ENCODE data around the gene RPS5. TPM values are rescaled to one million over a fixed set of nuclear protein-coding genes. Genes with fewer than 3 reads are reported as not detected.

Gene RPS5
- total RNA-seq: 1,695 and 1,835 TPM in 2 replicates

DNA sequence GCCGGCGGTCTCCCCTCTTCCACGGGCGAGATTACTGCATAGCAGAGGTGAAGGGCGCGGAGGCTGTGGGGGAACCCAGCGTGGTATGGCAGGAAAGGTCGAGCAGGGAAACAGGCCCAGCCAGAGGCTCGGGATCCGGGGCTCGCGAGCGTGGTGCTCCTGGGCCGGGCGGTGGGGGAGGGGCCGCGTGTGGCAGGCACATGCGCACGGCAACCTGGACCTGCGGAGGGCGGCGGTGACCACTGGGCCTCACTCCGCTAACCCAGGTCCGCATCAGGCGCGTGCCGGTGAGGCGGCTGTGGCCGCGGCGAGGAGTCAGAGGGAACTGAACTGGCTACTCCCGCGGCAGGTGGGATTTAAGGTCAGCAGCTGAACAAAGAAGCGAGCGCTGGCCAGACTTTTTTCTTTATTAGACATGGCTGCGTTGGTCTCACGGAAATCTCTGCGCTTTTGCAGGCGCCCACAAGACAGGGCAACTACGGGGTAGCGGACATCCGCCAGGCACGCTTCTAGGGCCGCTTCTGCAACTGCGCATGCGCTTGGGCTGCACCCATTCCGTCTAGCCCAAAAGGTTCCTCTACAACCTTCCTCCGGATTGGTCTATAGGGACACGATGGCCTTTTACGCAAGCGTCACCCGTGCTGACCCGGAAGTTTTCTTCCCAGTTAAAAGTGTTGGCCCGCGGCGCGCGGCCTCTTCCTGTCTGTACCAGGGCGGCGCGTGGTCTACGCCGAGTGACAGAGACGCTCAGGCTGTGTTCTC lies at the start of gene RPS5:
Gene RPS5 (plus strand): TSS at position 694 of the 762 bp plus-strand sequence. CDS start 869 bp downstream, outside the sequence.

DNA sequence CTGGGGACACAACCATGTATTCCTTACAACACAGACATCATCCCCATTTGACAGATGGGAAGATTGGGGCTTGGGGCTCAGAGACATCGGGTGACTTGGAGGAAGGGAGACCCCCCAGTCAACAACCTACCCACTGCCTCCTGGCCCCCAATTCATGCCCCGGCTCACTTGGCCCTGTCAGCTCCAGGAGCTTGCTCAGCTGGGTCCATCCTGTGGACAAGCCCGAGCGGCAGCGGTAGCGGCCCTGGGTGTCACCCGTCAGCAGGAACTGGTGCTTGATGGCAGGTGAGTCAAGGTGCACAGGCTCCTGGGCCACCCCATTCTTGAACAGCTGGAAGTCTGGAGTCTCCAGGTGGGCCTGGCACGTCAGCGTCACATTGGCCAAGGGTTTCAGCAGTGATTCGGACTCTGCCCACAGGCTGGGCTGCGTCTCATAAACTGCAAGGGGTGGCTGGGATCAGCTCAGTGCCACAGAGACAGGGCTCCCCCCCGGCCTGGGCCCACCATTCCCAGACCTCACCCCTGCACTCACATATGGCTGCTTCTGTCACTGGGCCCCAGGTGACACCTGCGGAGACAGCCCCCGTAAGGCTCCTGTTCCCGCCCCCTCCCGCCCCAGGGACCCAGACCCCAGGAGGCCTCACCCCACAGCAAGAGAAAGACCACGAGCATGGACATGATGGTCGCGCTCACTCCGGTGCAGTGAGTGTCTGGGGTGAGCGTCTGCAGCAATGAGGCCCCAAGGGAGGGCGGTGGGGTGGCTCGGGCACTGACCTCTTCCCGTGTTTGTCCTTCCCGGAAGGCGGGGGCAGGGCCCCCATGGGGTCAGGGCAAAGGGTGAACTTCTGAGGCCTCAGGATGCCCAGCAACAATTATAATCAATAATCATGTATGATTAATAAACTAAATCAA lies 34.1 kb upstream of the RPS5 start, which contains the start of gene A1BG:
Gene A1BG (minus strand): TSS at position 733 of the 912 bp plus-strand sequence. CDS start 55 bp downstream, at position 678.

DNA sequence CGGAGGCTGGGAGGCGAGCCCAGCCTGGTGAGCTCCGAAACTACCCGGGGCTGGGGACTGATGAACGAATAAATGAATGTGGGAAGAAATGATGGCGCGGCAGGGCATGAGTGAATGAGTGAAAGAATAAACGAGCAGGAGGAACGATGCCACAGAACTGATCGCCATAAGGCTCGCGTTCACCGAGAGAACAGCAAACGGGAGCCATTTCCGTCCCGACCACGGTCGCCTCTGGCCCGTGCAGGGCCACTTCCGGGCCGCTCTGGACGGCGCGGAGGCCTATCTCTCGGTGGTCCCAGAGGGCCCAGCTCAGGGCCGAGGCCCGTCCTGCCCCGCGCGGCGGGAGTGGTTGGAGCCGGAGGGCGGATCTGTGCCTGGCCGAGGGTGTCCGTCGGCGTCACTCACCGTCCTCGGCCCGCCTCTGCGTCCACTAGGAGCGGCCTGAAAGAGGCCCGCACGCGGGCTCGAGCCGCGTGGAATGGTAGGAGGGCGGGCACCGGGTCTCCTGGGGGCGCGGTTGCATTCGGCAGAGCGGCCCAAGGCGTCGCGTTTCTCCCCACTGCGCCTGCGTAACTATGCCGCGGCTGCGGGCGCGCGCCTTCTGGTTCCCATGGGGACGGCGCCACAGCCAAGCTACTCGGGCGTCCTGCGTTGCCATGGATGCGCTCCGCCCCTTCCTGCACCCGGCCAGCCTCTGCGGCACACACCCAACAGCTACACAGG lies 24.6 kb upstream of the RPS5 start, which contains the start of gene ZNF497:
Gene ZNF497 (minus strand): TSS at position 480 of the 723 bp plus-strand sequence. CDS start 5,116 bp downstream, outside the sequence.

DNA sequence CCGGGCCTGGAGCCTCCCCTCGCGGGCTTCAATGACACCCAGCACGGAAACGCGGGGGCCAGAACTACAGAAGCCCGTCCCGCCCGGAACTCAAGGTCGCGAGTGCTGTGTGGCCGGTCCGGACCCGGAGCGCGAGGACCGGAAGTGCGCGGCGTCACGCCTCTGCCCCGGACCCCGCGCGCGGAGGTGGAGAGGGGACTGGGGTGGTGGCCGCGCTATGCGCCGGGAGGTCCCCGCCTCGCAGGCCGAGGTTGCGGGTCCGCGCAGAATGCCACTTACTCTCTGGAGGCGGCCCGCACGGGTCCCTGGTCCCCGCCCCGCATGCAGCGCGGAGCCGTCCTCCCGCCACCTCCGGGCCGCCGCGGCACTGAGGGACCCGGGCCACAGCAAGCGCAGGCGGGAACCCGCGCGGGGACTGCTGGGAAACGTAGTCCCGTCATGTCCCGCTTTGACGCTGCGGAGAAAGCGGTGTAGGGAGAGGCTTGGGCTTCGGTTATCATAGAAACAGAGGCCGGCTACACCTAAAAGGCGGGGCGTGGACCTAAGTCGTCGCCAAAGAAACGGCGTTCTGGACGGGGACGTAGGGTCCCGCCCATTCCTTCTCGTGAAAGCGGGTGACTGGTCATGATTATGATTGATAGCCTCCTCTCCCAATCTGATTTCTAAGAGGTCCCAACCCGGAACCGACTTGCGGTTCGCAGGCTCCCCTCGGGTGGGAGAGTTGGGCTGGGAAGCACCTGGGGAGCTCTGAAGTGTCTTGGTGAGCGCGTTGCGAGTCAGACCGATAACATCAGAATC lies 6.2 kb upstream of the RPS5 start, which contains the start of gene ZNF837:
Gene ZNF837 (minus strand): TSS at position 369 of the 798 bp plus-strand sequence. CDS start 11,698 bp downstream, outside the sequence.

DNA sequence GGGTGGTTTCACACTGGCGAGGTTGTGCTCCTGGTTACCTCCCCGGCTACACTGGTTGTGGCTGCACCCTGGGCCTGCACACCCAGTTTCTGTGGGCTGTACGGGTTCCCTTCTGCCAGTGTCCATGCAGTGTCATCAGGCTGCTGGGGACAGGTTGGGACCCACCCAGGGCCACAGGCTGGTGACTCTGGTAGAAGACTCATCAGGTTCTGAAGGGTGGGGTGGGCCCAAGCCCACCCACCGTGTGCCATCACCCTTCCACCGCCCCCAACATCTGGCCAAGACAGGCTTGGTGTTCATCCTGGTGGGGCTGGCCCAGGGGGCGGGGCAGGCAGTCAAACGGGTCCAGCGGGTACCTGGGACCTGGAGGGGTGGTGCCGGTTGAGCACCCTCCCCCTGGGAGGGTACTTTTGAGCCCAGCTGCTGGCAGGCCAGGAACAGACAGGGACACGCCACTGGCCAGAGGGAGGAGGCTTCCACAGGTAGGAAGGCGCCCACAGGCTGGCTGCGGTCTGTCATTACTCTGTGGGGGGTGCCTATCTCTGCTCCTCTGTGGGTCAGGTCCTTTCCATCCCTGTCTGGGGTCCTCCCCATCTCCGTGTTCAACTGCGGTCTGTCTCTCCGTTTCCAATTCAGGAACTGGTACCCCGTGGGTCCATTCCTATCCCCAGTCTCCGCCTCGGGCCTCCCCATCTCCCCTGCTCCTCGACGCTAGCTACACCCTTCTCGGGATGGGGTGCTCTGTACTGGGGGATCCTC lies 8.3 kb downstream of the RPS5 start, which contains the start of gene RNF225:
Gene RNF225 (plus strand): TSS at position 437 of the 759 bp plus-strand sequence. CDS start 434 bp downstream, outside the sequence.

DNA sequence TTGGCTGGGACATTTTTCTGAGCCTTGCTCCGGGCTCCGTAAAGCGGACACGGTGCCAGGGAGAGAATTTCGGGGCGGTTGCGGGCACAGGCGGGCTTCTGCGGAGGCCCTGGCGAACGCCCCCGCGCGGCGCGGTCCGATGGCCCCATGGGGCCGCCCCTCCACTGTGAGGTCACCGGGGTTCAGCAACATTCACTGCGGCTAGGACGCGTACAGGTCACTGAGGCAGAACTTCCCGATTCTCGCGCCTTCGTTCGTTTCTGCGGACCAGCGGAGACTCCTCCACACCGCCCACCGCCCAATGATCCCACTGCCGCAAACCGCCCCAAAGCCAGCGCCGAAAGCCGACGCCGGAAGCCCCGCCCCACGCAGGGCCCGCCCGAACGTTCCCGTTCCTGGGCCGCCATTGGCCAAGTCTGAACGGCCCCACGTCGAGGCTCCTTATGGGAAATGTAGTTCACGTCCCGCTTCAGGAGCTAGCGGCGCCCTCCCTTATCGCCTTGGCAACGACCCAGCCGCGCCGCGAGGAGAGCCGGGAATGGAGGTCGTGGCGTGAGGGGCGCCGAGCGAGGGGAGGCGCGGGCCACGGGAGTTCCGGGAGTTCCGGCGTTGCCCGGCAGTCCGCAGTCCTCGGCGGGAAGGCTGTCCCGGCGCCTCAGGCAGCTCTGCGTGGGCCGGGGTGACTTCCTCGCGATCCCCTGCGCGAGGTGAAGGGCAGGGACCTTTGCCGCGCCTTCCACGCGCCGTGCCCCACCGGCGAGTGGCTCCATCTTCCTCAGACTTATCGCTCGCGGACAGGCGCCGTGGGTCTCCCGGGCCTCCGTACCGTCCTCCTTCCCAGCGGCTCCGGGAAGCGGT lies 21.3 kb downstream of the RPS5 start, which contains the start of gene ZNF584:
Gene ZNF584 (plus strand): TSS at position 498 of the 858 bp plus-strand sequence. CDS start 499 bp downstream, outside the sequence.

DNA sequence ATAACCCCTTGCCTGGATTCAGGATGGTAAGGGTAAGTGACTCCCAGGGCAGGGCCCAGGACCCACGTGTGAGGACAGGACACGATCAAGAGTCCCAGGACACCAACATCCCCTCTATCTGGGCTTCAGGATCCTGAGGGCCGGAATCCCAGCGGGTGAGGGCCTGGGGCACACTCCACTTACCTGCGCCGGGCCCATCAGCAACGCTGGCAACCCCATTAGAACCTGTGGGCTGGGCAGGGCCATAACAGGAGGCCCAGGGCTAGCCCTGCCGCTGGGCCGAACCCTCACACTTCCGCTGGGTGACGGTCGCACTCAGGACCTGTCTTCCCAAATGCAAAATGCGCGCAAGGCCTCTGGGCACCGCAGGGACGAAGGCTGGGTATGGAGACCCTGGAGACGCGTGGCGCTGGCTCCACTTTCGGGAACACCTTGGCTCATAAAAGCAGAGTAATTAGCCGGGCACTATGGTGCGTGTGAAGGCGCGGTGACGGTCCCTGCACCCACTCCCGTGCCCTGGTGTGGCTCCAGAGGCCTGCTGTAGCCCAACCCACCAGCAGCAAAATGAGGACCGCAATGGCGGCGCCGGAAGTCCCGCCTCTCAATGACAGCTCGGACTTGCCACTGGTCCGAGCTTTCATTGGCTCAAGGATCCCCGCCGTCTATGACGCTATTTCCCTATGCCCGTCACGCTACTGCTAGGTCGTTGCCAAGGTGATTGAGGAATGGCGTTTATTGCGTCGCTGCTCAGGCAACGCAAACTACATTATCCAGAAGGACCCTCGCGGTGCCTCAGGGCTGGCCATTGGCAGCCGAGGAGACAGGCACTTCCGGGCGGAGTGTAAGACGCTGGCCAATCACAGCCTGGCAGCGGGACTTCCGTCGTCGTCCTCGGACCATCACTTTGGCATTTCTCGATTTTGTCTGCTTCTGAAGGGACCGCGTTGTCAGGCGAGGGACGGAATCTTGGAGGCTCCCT lies 52.8 kb downstream of the RPS5 start, which contains the start of gene ZNF132:
Gene ZNF132 (minus strand): TSS at position 578 of the 979 bp plus-strand sequence. CDS start 332 bp downstream, at position 246.

Other genes starting within 250 kb of the RPS5 start
- gene ZNF329, start 236.5 kb upstream of the RPS5 start, total RNA-seq: 17.5 and 21.2 TPM in 2 replicates
- 27.8 and 32.1 TPM in 2 replicates for gene ZNF274, start 204.2 kb upstream of the RPS5 start, total RNA-seq
- 35.9 and 40.7 TPM in 2 replicates for gene ZNF544, start 158.4 kb upstream of the RPS5 start, total RNA-seq
- gene ZNF8, start 108.3 kb upstream of the RPS5 start, total RNA-seq: 4.9 and 6.1 TPM in 2 replicates
- gene ERVK3-1, start 81.9 kb upstream of the RPS5 start, total RNA-seq: 22.2 and 40.7 TPM in 2 replicates
- 3.2 and 3.3 TPM in 2 replicates for gene ZSCAN22, start 60.3 kb upstream of the RPS5 start, total RNA-seq
- gene A1BG, start 33.8 kb upstream of the RPS5 start, total RNA-seq: 10.6 and 26.5 TPM in 2 replicates
- 0.87 and 2.0 TPM in 2 replicates for gene ZNF497, start 24.5 kb upstream of the RPS5 start, total RNA-seq
- gene ZNF837, start 6.2 kb upstream of the RPS5 start, total RNA-seq: 3.2 and 3.8 TPM in 2 replicates
- 0.66 TPM in 1 of 2 replicates, not detected in the other for gene RNF225, start 8.4 kb downstream of the RPS5 start, total RNA-seq
- gene ZNF584, start 21.4 kb downstream of the RPS5 start, total RNA-seq: 18.5 and 33.2 TPM in 2 replicates
- gene ZNF132, start 52.9 kb downstream of the RPS5 start, total RNA-seq: 12.7 and 14.4 TPM in 2 replicates
- gene ZNF324B, start 64.4 kb downstream of the RPS5 start, total RNA-seq: 8.4 and 12.1 TPM in 2 replicates
- gene ZNF324, start 79.8 kb downstream of the RPS5 start, total RNA-seq: 15.4 and 20.5 TPM in 2 replicates
- 11.2 and 15.1 TPM in 2 replicates for gene ZNF446, start 89.1 kb downstream of the RPS5 start, total RNA-seq
- gene SLC27A5, start 124.7 kb downstream of the RPS5 start, total RNA-seq: 3.1 and 5.8 TPM in 2 replicates
- 5.5 and 11.7 TPM in 2 replicates for gene ZBTB45, start 132.5 kb downstream of the RPS5 start, total RNA-seq
- gene TRIM28, start 156.8 kb downstream of the RPS5 start, total RNA-seq: 277 and 407 TPM in 2 replicates
- gene CHMP2A, start 167.8 kb downstream of the RPS5 start, total RNA-seq: 140 and 148 TPM in 2 replicates
- 39.7 and 50.8 TPM in 2 replicates for gene UBE2M, start 171.3 kb downstream of the RPS5 start, total RNA-seq
- gene MZF1, start 186.1 kb downstream of the RPS5 start, total RNA-seq: 16.1 and 20.7 TPM in 2 replicates

Measured in smooth muscle cell of trachea (primary cell).